ENCODE measurements around the gene FDXR.
"Not testable (repeated sequence)": the region's sequence is repeated elsewhere in the genome, so short reads cannot be mapped to it uniquely, and the experiment has no call there.

The FDXR gene

GRCh38 chr17:74871356-74872076, 1.3 kb downstream of the FDXR start:
- no peak for DNase-seq

GRCh38 chr17:74870512-74870911, 2.3 kb downstream of the FDXR start:
- no peak for DNase-seq

DNA sequence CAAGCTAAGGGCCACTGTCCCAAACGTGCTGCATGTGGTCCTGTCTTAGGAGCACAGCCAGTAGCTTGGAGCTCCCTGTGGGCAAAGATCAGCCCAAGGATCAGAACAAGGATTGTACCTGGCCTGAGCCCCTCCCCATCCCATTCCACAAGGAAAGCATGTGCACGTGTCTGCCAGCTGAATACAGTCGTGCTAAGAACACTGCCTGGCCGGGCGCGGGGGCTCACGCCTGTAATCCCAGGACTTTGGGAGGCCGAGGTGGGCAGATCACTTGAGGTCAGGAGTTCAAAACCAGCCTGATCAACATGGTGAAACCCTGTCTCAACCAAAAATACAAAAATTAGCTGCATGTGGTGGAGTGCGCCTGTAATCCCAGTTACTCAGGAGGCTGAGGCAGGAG, 2.8 kb downstream of the FDXR start:
- not testable (repeated sequence) for DNase-seq

DNA sequence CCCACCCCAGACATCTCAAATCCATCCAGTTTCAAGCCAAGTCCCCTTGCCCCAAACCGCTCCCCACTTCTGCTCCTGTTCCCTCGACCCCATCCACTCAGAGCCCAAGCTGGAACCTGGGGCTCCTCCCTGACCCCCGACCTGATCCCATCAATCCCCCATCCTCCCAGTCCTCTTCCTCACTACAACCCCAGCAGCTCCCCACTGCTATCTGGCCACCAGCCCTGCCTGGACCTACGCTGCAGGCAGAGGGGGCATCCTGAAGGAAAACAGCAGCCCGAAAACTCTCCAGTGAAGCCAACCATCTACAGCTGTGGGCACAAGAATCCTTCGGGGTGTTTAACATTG, 3.9 kb downstream of the FDXR start:
- DNase-seq = no peak

DNA sequence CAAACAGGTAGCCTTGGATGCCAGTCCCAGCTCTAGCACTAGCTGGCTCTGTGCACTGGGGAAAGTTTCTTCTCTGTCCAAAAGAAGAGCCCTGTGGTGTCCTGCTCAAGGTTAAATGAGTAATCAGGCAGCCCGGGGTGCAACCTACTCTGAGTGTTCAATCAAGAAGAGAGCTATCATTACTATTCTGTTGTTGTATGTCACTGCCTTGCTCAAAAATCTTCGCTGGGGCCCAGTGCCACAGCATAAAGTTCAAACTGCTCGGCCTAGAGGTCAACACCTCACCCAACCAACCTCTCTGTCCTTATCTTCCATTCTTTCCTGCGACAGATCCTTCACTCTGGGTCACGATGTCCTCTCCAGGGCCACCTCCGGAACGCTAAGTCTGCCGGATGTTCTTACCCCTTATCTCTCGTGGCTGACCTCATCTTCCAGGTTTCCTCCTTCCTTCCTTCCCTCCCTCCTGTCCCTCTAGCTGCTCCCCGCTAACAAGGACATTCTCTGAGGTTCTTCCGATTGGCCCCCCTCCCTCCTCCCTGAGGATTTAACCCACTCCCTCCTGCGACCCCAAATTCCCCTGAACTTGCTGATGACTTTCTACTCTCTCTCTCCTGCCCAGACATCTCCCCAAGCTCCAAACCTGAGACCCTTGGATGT, 4.4 kb downstream of the FDXR start:
- no peak for DNase-seq

- no peak for DNase-seq
These were observed 6.5 kb downstream of the FDXR start for GRCh38 chr17:74866198-74866835.

DNA sequence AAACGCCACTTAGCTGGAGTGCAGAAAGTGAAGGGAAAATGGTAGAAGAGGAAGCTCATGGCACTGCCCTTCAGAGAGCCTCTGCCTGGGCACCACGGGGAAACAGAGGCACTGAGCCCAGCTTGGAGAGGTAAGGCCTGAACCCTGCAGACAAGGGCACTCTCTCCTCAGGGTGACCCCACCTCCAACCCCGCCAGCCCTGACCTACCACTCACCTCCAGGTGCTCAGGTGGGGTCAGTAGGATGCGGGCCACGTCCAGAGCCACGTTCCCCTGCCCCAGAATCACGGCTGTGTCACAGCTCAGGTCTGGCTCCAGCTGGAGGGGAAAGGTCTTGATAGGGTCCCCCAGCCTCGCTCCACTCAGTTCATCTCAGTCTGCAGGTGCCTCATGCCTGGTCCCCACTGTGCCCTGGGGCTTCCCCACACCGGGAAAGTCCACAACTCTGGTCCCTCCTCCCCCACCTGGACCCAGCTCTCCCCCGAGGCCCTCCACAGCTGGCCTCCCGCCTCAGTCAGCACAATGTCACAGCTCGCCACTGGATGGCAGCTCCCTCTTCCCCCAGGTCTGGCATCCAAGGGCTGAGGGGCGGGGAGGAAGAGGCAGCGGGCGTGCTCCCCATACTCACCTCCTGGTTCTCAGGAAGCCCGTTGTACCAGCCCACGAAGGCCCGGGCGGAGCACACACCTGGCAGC, 7.1 kb downstream of the FDXR start:
- DNase-seq = no peak

GRCh38 chr17:74864866-74865395, 7.9 kb downstream of the FDXR start:
- no peak for DNase-seq

GRCh38 chr17:74864297-74864865, 8.4 kb downstream of the FDXR start:
- DNase-seq = no peak

GRCh38 chr17:74863420-74864296, 9.1 kb downstream of the FDXR start:
- no peak for DNase-seq

GRCh38 chr17:74862919-74863318, 9.9 kb downstream of the FDXR start:
- no peak for DNase-seq

GRCh38 chr17:74862108-74862901, 10.5 kb downstream of the FDXR start:
- DNase-seq = no peak

GRCh38 chr17:74861662-74862107, 11.1 kb downstream of the FDXR start:
- DNase-seq = no peak

DNA sequence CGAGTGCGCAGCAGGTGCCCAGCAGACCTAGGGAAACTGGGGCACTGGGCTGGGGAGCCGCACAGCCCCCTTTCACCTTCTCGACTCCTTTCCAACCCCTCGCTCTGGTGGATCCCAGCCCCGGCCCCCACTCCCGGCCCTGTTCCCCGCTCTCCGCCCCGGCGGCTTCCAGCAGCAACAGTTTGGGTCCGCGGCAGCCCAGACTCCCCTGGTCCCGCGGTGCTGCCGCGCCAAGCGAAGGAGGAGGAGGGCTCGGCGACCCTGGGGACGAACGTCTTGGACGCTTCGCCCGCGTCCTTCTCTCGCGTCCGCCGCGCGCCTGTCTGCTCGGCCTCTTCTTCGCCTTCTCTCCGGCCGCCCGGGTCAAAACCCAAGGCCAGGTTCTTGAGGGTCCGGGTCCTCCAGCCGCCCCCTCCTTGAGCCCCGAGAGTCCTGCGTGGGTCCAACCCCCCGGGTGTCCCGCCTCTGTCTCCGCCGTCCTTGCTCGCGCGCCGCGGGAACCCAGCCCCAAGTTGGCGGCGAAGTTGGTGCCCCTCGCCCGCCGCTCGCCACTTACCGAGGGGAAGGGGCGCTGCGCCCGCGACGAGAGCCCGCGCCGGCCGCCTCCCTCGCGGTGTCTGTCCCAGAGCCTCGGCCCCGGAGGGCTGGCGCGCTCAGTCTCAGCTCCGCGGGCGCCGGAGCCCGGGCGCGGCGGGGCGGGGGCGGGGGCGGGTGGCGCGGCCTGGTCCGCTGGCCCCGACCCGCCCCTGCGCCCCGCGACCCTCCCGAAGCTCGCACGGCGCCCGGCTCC, 11.7 kb downstream of the FDXR start:
- DNase-seq = no peak

GRCh38 chr17:74860229-74860871, 12.4 kb downstream of the FDXR start:
- no peak for DNase-seq

DNA sequence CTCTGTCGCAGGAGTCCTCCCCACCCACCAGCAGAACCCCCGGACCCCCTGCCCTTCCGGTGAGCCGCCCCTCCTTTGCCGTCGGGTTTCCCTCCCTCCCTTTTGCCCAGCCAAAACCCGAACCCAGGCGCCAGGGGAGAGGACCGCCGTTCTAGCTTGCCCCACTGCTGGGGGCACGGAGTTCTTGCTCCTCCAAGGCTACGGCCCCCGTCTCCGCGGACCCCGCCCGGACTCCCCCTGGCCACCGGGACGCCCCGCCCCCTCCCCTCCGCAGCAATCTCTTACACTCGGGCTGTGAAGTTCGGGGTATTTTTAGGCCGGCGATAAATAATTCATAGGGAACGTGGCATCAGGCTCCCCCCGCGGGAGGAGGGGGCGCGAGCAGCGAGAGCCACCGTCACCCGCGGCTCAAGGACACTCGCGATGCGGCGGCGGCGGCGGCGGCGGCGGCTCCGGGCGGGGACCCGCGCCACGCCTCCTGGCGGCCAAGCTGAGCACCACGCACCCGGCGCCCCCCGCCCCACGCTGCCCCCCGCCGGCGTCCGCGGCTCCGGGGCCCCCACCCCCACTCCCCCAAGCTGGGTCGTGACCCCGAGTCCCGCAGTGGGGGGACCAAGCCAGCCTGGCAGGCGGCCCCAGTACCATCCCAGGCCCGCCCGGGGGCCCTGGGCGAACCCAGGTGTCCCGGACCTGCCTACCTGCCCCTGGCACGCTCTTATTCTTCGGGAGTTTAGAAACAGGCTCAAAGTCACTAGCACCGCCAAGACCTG, 13.2 kb downstream of the FDXR start, which contains the start of gene GRIN2C:
TSS of gene GRIN2C (minus strand) at position 427 of the 770 bp plus-strand sequence. CDS start 4,793 bp downstream, outside the sequence.
- DNase-seq = no peak

DNA sequence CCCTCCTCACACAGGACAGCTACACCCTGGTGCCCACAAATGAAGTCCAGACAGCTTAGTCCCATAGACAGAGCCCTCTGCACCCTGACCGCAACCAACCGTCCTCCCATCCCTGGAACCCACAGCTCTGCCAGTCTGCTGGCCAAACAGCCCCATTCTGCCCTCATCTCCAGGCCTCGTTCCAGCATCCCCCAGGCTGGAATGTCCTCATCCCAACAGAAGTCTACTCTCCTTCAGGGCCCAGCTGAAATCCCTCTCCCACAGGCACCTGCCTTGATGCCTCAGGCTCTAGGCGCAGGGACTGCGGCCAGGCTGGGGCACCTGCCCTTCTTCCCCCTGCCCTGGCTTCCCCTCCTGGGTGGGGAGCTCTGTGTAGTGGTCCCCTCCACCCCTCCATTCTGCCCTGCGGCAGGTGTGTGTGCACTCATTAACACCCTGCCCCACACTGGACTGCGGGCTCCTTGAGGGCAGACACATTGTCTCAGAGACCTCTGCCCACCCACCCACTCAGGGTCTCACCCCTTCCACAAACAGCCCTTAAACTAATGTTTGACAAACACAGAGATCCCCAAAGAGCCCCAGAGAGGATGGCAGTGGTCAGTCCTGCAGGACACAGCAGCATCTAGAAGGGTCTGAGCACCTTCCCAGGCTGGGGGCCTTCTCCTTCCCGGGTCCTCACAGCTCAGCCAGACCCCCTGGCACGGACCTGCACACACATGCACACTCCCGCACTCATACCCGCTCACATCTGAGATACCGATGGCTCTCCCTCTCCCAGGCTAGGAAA, 13.9 kb downstream of the FDXR start:
- DNase-seq = no peak

DNA sequence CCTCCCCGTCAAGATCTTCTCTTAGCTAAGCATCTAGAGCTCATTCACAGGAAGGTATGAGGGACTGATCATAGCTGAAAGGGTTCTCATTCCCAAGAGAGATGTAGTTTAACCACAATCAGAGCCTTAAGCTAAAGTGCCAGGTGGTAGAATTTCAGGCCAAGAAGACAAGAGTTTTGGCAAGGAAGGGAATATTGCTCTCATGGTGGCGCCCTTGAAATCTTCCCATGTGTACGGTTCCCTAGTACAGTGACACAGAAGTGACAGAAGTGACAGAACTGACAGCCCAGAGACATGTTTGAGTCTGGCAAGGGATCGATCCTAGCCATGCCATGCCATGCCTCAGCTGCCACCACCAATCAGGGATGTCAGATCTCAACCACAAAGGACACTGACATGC, 15.6 kb downstream of the FDXR start:
- DNase-seq = no peak

All from activated gamma-delta T cell (primary cell).